ENCODE data around the gene SLC25A21.

DNA sequence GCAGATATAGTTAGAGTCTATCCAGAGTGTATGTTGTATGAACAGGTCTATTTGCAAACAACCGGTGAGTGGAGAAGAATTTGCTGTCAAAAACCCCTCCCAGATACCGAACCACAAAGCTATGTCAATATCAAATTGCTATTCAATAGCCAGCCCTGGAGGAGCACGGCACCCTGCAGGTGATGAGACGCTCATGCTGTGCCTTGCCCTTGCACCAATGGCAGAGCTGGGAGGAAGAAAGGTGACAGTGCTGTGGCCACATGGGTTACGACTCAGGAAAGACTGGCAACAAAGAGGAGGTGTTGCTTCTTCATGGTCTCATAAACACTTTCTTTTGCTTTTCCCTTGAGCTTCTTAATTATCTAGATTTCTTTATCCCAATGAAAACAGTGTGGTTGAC lies 455.0 kb downstream of the SLC25A21 start:
- TF ChIP-seq POLR2A (IDR thresholded peaks at IDR 0.05) (no peak), CTCF (IDR thresholded peaks at IDR 0.05) (no peak), POLR2AphosphoS5 (IDR thresholded peaks at IDR 0.05) (no peak)

Measured in suprapubic skin (tissue), 4 donors.